NT2/D1 (cell line): ENCODE data around the gene RABGAP1.

Experiments
- YY1 ChIP-seq: IDR thresholded peaks from 2 replicates; pipeline ENCODE4 v1.6.1; 2011; ENCODE audit not compliant: insufficient read length, insufficient read depth
- ZNF274 ChIP-seq: IDR thresholded peaks from 2 replicates; pipeline ENCODE4 v1.6.1; 2011; ENCODE audit warnings: mild to moderate bottlenecking, low read depth, low read length

GRCh38 chr9:123115146-123115913 is 174.5 kb downstream of the RABGAP1 start:
- no peak for TF ChIP-seq ZNF274
- no peak for TF ChIP-seq YY1
